ENCODE measurements around the gene ZC3H18. TPM values are rescaled to one million over a fixed set of nuclear protein-coding genes. Genes with fewer than 3 reads are reported as not detected.

The ZC3H18 gene
- polyA plus RNA-seq, 3 donors = 5.5 to 36.4 (median 6.8) TPM

GRCh38 chr16:88527937-88528743, 42.1 kb upstream of the ZC3H18 start:
- H3K4me1 Mint-ChIP-seq = no peaks in the 10 kb centered on the region
- Histone ChIP-seq H2AFZ (ENCODE audit: insufficient read depth, low read depth, low read length, poor library complexity, severe bottlenecking) (no peak overlapping the region), H3K9me3 (replicated peaks in 1 of 2; ENCODE audit: control insufficient read depth in 1 of 2, insufficient read depth in 1 of 2, low read length in 2 of 2) (no peaks in the 10 kb centered on the region), H3K36me3 (replicated peaks in 1 of 2; ENCODE audit: control insufficient read depth in 1 of 2, insufficient read depth in 2 of 2, low read length in 2 of 2) (no peaks in the 10 kb centered on the region), H3K4me3 (replicated peaks in 1 of 3; ENCODE audit: low read depth in 2 of 3, low read length in 3 of 3) (no peak overlapping the region), H3K79me2 (ENCODE audit: insufficient read depth, low read length) (no peaks in the 10 kb centered on the region), H4K20me1 (ENCODE audit: insufficient read depth, low read length) (no peaks in the 10 kb centered on the region), H3K9ac (ENCODE audit: insufficient read depth, low read length, poor library complexity, severe bottlenecking) (no peak overlapping the region), H3K27me3 (ENCODE audit: control insufficient read depth in 2 of 2, insufficient read depth in 2 of 2, low read length in 2 of 2) (peaks cover 0 to 24% of the 10 kb centered on the region in 2 donors), H3K4me2 (replicated peaks; ENCODE audit: extremely low read depth, low read length, poor library complexity, severe bottlenecking) (no peak overlapping the region), H3K4me1 (ENCODE audit: control insufficient read depth in 1 of 2, insufficient read depth in 2 of 2, low read length in 2 of 2) (no peaks in the 10 kb centered on the region), H3K27ac (ENCODE audit: low read depth in 1 of 2, low read length in 2 of 2) (no peak overlapping the region)
- intact Hi-C loops (cut with micrococcal nuclease) = loop anchor here (1.0 to 5.0 kb wide), 2 partner anchors 85 to 86 kb away; no protein-coding TSS in a partner anchor
- 92% methylated on average over 26 of the region's 30 CpGs for WGBS (ENCODE audit: insufficient coverage)
- no peak overlapping the region for H3K4me3 Mint-ChIP-seq
- peaks cover 15 to 36% (median 19%) of the 10 kb centered on the region in 3 donors for H3K27me3 Mint-ChIP-seq (ENCODE audit: low read depth in 3 of 3)
- peaks cover 0 to 2% (median 0%) of the 10 kb centered on the region in 7 donors for H3K9me3 Mint-ChIP-seq
- TF ChIP-seq CTCF (IDR thresholded peaks at IDR 0.05) = no peak
- H3K36me3 Mint-ChIP-seq = no peaks in the 10 kb centered on the region
- DNase-seq = no peak
- no peak overlapping the region for H3K27ac Mint-ChIP-seq

GRCh38 chr16:88528902-88529318, 41.3 kb upstream of the ZC3H18 start:
- H3K27ac ChIP-seq (ENCODE audit: low read depth in 1 of 2, low read length in 2 of 2) = no peak overlapping the region
- Mint-ChIP-seq H3K27me3 (ENCODE audit: low read depth in 3 of 3) (peaks cover 10 to 28% (median 16%) of the 10 kb centered on the region in 3 donors), H3K4me3 (no peak overlapping the region), H3K36me3 (no peaks in the 10 kb centered on the region), H3K27ac (no peak overlapping the region), H3K4me1 (no peaks in the 10 kb centered on the region), H3K9me3 (peaks cover 0 to 2% (median 0%) of the 10 kb centered on the region in 7 donors)
- TF ChIP-seq CTCF (IDR thresholded peaks at IDR 0.05) = no peak
- H3K4me3 ChIP-seq (replicated peaks in 1 of 3; ENCODE audit: low read depth in 2 of 3, low read length in 3 of 3) = no peak overlapping the region
- intact Hi-C loops (cut with micrococcal nuclease) = loop anchor here in 1 of 2 donors (5.0 kb wide), 1 partner anchor 87 kb away; no protein-coding TSS in a partner anchor
- no peaks in the 10 kb centered on the region for H3K9me3 ChIP-seq (replicated peaks in 1 of 2; ENCODE audit: control insufficient read depth in 1 of 2, insufficient read depth in 1 of 2, low read length in 2 of 2)
- no peak overlapping the region for H3K9ac ChIP-seq (ENCODE audit: insufficient read depth, low read length, poor library complexity, severe bottlenecking)
- H3K79me2 ChIP-seq (ENCODE audit: insufficient read depth, low read length) = no peaks in the 10 kb centered on the region
- no peak overlapping the region for H3K4me2 ChIP-seq (replicated peaks; ENCODE audit: extremely low read depth, low read length, poor library complexity, severe bottlenecking)
- no peak overlapping the region for H2AFZ ChIP-seq (ENCODE audit: insufficient read depth, low read depth, low read length, poor library complexity, severe bottlenecking)
- H4K20me1 ChIP-seq (ENCODE audit: insufficient read depth, low read length) = no peaks in the 10 kb centered on the region
- H3K4me1 ChIP-seq (ENCODE audit: control insufficient read depth in 1 of 2, insufficient read depth in 2 of 2, low read length in 2 of 2) = no peaks in the 10 kb centered on the region
- H3K36me3 ChIP-seq (replicated peaks in 1 of 2; ENCODE audit: control insufficient read depth in 1 of 2, insufficient read depth in 2 of 2, low read length in 2 of 2) = no peaks in the 10 kb centered on the region
- WGBS (ENCODE audit: insufficient coverage) = 94% methylated on average over 18 of the region's 22 CpGs
- DNase-seq = no peak
- H3K27me3 ChIP-seq (ENCODE audit: control insufficient read depth in 2 of 2, insufficient read depth in 2 of 2, low read length in 2 of 2) = peaks cover 0 to 17% of the 10 kb centered on the region in 2 donors

Data from CD14-positive monocyte (primary cell).